ENCODE data around the gene DLG5.
A peak's percentile ranks its signal among the peaks of the same experiment; 100 is the strongest.

Gene DLG5

GRCh38 chr10:77911535-77912123, 14.9 kb downstream of the DLG5 start:
- DNase-seq = no peak

- no peak for DNase-seq
Measured at GRCh38 chr10:77910524-77911145, 15.9 kb downstream of the DLG5 start.

DNA sequence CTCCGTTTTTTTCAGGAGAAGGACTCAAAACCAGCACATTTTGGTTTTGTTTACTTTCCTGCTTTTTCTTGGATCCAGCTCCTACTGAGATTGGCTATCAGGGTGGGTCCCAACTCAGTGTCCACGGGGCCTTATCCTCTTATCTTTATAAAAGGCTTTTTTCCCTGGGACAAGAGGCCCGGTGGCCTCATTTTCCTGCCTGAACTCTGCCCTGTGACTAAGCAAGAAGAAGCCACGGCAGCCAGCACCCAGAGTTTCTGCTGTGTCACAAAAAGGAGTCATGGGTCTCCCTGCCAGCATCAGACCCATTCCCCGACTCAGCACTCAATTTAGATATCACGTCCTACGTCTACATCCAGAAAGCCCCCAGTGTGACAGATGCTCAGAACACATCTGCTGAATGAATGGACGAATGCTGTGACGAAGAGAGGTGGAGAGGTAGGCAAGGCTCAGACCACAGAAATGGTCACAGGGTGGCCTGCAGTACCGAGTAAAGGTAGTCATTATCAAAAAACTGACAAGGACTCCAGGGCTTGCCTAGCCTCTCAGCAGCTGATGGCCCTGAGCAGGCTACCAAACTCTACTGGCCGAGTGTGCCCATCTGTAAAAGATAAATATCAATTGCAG, 16.7 kb downstream of the DLG5 start:
- no peak for DNase-seq

- no peak for DNase-seq
Measured at GRCh38 chr10:77909021-77909748, 17.4 kb downstream of the DLG5 start.

DNA sequence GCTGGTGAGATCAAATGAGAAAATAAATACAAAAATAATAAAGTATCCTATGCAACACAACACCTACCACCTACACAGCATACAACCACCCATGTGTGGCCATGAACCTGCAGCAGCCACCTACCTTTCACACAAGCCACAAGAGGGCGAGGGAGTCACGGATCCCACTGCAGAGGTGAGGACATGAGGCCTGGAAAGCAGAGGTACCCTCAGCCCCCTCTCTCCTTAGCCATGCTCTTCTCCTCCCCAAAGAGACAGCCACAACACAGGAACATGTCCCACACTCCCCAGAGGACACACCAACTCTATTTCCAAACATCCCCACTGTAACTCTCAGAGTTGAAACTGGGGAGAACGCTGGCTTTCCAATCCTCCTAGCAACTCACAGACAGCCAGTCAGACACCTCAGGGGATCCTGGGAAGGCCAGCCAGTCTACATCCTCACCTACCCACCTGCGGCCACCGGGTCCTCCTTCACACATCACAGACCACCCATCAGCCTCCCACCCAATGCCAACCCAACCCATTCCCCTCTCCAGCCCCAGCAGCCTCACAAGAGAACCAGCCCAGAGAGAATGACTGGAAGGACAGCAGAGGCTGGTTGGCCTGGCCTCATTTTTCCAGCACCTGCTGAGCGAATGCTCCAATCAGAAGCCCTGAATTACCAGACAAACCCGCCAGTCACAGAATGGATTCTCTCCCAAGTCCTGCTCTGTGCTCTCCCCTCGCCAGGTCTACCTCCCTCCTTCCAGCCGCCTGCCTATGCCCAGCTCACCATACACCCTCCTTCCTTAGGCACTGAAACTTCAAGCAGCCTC, 18.4 kb downstream of the DLG5 start:
- DNase-seq = no peak

DNA sequence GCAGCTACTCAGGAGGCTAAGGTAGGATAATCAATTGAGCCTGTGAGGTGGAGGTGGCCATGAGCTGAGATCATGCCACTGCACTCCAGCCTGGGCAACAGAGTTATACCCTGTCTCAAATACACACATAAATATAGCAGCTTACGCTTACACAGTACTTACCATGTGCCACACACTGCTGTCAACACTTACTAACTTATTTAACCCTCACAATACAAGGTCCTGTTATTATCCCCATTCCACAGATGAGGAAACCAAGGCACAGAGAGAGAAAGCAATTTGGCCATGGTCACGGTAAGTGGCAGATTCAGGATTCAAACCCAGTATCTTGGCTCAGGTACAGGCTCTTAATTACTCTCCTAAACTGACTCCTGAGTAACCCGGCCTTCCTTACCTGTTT, 19.1 kb downstream of the DLG5 start:
- DNase-seq = no peak

DNA sequence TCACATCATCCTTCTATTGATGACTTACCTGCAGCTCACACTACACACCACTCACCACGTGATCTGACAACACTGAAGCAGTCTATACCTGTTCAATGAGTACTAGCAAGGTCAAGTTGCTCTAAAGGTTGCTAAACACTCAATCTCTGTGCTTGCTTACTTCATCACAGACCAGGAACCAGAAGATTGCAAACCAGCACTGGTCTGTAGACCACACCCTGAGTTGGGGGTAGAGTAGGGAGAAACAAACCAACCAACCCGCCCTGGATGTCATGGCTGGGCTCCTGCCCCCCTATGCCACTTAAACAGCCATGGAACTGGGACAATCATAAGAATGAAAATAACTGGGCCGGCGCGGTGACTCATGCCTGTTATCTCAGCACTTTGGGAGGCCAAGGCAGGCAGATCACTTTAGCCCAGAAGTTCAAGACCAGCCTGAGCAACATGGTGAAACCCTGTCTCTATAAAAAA, 19.6 kb downstream of the DLG5 start:
- no peak for DNase-seq

DNA sequence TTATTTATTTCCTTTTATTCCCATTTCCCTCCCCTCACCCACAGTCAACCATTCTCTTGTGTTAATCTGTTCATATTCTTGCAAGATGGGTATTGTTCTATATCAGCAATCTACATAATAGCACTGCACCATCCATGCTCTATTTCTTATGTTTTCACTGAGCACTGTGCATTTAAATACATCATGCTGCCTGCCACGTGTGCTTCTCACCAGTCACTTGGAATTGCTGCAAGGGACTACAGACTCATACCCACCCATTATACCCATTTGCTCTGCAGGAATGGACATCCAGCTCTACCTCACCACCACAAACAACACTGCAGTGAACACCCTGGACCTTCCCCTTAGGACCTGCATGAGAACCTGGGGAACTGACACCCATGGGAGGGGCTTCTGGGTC, 20.8 kb downstream of the DLG5 start:
- DNase-seq = no peak

GRCh38 chr10:77905086-77905748, 21.3 kb downstream of the DLG5 start:
- DNase-seq = no peak

DNA sequence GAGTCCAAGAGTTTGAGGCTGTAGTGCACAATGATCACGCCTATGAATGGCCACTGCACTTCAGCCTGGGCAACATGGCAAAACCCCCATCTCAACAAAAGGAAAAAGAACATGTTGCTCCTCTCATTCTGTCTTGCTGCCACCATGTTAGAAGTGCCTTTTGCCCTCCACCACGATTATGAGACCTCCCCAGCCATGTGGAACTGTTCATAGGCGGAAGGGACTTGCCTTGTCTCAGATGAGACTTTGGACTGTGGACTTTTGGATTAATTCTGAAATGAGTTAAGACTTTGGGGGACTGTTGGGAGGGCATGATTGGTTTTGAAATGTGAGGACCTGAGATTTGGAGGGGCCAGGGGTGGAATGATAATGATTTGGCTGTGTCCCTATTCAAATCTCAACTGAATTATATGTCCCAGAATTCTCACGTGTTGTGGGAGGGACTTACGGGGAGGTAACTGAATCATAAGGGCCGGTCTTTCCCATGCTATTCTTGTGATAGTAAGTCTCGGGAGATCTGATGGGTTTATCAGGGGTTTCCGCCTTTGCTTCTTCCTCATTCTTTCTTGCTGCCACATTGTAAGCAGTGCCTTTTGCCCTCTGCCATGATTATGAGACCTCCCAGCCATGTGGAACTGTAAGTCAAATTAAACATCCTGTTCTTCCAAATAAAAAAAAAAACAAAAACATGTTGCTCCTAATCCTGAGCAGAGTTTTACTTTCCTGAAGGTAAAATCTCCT, 22.3 kb downstream of the DLG5 start:
- no peak for DNase-seq

GRCh38 chr10:77902159-77902558, 24.4 kb downstream of the DLG5 start:
- no peak for DNase-seq

- DNase-seq = no peak
Measured at GRCh38 chr10:77901743-77902142, 24.8 kb downstream of the DLG5 start.

DNA sequence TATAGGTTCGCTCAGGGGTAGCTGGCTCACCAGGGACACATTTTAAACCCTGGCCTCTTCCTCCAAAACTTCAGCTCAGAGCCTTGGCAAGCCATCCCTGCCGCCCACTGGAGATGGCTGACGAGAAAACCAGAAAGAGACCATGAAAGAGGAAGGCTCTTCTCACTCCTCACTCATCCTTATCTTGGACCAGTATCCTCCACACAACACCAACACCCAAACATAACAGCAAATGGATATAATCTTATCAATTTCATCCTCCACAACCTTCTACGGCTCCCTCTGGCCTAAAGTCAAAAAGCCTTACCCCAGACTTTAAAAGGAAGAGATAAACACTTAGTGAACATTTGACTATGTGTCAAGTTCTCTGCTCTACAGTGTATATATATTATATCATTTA, 26.9 kb downstream of the DLG5 start:
- DNase-seq = no peak

DNA sequence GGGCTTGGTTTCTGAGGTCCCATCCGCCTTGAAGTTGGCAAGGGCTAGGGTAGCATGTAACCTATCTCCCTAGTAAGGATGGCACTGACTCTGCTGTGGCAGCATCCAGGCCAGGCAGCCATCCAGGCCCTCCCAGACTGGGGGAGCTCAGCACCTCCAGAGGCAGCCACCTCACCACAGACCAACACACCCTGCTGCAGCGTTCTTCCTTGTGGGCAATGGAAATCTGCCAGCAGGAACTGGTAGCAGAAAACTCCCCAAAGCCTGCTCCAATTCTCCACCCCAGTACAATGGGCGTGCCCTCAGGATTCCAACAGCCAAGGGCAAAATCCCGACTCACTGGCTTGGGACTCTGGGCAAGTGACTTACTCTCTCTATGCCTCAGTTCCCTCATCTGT, 27.5 kb downstream of the DLG5 start:
- no peak for DNase-seq

GRCh38 chr10:77898323-77899079, 28.1 kb downstream of the DLG5 start:
- DNase-seq = peak in 1 of 2 experiments; percentile 8

DNA sequence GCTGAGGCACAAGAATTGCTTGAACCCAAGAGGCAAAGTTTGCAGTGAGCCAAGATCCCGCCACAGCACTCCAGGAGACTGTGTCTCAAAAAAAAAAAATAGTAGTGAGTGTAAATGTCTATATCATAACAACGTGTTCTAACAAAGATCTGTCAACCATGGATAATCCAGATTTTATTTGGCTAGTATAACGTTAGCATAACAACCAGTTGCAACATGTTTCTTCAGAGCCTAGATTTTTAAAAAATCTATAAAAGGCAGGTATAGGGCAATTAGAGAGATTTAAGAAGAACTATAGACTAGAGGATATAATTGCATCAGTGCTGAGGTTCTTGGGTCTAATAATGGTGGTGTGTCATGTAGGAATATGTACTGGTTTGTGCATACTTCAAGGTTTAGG, 30.5 kb downstream of the DLG5 start:
- no peak for DNase-seq

- DNase-seq = no peak
Measured at GRCh38 chr10:77894058-77894457, 32.5 kb downstream of the DLG5 start.

- DNase-seq = no peak
Measured at GRCh38 chr10:77893386-77893785, 33.2 kb downstream of the DLG5 start.

GRCh38 chr10:77892761-77893160, 33.8 kb downstream of the DLG5 start:
- DNase-seq = no peak

- no peak for DNase-seq
Measured at GRCh38 chr10:77892021-77892739, 34.4 kb downstream of the DLG5 start.
